GM20431 (cell line): Measurements from ENCODE around the gene DET1.
"Not testable (repeated sequence)": the region's sequence is repeated elsewhere in the genome, so short reads cannot be mapped to it uniquely, and the experiment has no call there.

Source experiments
- in situ Hi-C: fragments of 300-500 bp; cut with MseI, MboI; formaldehyde crosslinking; loops from one replicate; pipeline ENCODE4 v1.15.0; 2020; ENCODE audit warnings: low sequenced_read_pairs; ENCODE audit not compliant: unreplicated experiment

Gene DET1

GRCh38 chr15:88469321-88469720, 77.2 kb downstream of the DET1 start:
- in situ Hi-C loops: no loop called here

- in situ Hi-C loops: not testable (repeated sequence)
These were observed 77.8 kb downstream of the DET1 start for GRCh38 chr15:88468721-88469120.

DNA sequence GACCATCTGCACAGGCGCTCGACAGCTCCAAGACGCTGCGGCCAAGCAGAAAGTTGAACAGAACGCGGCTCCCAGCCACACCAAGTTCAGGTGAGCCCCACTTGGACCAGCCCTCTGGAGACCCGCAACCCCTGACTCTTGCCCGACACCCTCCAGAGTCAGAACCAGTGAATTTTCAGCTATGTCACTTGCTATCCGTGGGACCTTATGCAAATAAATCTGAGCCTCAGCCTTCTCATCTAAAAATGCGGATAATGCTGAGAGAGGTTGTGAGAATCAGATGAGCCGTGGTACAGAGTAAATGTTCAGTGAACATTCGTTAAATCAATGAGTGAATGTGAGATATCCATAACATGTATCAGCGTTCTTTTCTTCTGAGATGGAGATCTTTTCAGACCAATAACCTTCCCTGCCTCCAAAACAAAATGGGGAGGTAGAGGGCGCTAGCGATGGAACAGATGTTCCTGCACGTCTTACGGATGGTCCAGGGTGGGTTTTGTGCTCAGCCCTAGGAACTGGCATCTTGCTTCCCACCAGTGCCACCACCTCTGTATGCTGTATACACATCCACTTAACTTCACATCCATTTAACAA, 78.4 kb downstream of the DET1 start:
- in situ Hi-C loops: no loop called here

DNA sequence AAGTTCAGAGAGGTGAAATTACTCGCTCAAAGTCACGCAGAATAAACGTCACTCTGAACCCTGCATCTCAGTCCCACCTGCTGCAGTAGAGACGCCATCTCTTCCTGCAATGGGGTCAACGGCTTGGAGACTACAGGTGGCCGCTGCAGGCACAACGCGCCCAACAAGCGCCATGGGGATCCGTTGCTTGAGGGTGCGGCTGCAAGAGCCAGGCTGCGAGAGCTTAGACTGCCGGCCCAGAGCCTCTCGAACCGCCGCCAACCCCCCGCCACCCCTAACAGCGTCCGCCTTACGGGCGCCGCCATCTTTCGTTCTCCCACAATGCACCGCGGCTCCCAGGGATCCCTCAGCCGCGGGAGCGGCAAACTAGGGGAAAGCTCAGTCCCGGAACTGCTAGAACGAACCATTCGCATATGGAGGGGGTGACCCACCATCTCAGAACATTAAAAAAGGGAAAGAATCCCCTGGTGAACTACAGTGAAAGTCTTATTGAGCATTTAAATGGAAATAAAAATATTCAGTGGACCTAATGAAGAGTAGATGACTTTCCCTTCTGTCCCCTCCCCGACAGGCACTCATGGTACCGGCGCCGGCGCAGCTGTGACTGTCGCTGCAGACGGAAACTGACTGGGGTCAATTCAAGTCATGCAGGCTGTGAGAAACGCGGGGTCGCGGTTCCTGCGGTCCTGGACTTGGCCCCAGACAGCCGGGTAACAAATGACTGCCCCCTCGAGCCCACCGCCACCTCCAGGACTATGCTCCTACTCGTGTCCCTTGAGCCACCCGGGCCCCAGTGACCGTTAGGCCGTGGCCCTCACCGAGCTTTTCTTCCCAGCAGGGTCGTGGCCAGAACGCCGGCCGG, 79.2 kb downstream of the DET1 start, which contains the start of the genes MRPL46 and MRPS11:
Gene MRPL46 (minus strand): TSS at position 316 of the 862 bp plus-strand sequence. CDS start 11 bp downstream, at position 305.
Gene MRPS11 (plus strand): TSS at position 636 of the 862 bp plus-strand sequence. CDS start 10 bp downstream, at position 646.
- in situ Hi-C loops: no loop called here

- in situ Hi-C loops: no loop called here
These were observed 80.8 kb downstream of the DET1 start for GRCh38 chr15:88465633-88466224.

GRCh38 chr15:88463870-88464532, 82.5 kb downstream of the DET1 start:
- in situ Hi-C loops: no loop called here
